NCI-H524 treated with DMSO at 0.1 percent for 48 hours (cell line): ENCODE results near the gene KIF15.
"Not testable (repeated sequence)": the region's sequence is repeated elsewhere in the genome, so short reads cannot be mapped to it uniquely, and the experiment has no call there.

Source experiments
- DNase-seq: peaks from one replicate; lab custom pipeline; 2025; lab: John Stamatoyannopoulos, UW

The KIF15 gene

DNA sequence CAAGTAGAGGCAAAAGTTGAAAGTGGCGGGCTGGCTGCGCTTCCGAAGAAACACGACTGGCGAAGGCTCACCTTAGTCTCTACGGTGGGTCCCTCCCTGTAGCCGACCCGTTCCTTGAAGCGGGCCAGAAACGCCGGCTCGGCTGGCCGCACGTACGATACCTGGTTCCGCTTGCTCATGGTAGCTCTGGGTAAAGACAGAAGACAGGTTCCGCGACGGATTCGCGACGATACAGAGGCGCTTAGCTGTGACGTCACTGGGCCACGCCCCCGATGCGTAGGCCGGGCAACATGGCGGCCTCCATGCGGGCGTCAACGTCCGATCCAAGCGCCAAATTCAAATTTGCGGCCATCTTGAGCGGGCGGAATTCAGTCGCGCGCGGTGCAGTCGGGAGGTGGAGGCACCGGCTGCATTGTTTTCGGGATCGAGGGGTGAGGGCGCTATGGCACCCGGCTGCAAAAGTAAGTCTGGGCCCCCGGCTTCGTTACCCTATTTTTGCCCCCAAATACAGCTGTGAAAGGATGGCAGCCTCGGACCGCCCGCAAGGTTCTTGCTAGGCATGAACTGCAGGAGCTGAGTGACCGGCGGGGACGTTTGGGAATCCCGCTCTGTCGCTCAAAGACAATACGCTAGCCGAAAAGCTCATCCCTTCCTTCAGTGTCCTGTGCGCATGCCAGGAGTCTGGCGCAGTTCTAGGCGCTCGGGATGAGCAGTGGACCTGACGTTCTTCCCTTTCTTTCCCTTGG, at the start of gene KIF15, which contains the start of gene KIAA1143:
KIF15 (plus strand) TSS at position 371 of the 746 bp plus-strand sequence; CDS start at position 443, 72 bp downstream.
KIAA1143 (minus strand) TSS at position 196 of the 746 bp plus-strand sequence; CDS start at position 179, 17 bp downstream.
- DNase-seq = peak; percentile 71

GRCh38 chr3:44712455-44713075, 49.0 kb upstream of the KIF15 start, which contains the start of gene ZNF502:
Gene ZNF502, plus strand, starts transcription at chr3:44712660. Its CDS starts 7,602 bp downstream, at chr3:44720262.
- DNase-seq = peak; percentile 1

DNA sequence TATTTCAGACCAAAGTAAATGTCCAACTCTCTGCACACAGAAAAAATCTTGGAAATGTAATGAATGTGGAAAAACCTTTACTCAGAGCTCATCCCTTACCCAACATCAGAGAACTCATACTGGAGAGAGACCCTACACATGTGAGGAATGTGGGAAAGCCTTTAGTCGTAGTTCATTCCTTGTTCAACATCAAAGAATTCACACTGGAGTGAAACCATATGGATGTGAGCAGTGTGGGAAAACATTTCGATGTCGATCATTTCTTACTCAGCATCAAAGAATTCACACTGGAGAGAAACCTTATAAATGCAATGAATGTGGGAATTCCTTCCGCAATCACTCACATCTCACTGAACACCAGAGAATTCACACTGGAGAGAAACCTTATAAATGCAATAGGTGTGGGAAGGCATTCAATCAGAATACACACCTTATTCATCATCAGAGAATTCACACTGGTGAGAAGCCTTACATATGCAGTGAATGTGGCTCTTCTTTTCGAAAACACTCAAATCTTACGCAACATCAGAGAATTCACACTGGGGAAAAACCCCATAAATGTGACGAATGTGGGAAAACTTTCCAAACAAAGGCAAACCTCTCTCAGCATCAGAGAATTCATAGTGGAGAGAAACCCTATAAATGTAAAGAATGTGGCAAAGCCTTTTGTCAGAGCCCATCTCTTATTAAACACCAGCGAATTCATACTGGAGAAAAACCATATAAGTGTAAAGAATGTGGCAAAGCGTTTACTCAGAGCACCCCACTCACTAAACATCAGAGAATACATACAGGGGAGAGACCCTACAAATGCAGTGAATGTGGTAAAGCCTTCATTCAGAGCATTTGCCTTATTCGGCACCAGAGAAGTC, 40.1 kb upstream of the KIF15 start:
- DNase-seq = no peak

- DNase-seq = no peak
Observed at GRCh38 chr3:44722103-44722401, 39.5 kb upstream of the KIF15 start.

- peak; percentile 56 for DNase-seq
Observed at GRCh38 chr3:44729384-44729910, 32.1 kb upstream of the KIF15 start, which contains the start of gene ZNF501. Gene ZNF501, plus strand, starts transcription at chr3:44729635. Its CDS starts 4,787 bp downstream, at chr3:44734422.

GRCh38 chr3:44734646-44735168, 26.9 kb upstream of the KIF15 start:
- no peak for DNase-seq

GRCh38 chr3:44761101-44761423, 532 bp upstream of the KIF15 start:
- no peak for DNase-seq

GRCh38 chr3:44762170-44762677, 630 bp downstream of the KIF15 start:
- no peak for DNase-seq

DNA sequence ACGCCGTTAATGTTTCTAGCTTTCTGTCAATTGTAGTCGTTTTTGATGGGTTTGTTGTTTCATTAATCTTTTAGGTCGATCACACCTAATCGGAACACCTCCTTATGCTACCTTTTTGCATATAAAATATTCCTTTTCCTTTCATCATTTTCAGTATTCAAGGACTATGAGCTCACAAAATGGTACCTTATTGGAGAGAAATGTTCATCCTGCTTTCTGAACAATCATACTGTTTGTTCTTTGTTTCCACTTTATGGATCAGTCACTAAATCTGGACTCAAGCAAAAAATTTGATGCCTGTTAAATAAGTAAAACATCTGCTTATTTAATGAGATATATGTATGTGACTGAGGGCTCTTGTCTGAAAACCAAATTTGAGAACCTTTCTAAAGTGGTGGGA, 1.1 kb downstream of the KIF15 start:
- no peak for DNase-seq

- DNase-seq = no peak
Observed at GRCh38 chr3:44764248-44764647, 2.7 kb downstream of the KIF15 start.

GRCh38 chr3:44771424-44772098, 10.0 kb downstream of the KIF15 start:
- DNase-seq = no peak

DNA sequence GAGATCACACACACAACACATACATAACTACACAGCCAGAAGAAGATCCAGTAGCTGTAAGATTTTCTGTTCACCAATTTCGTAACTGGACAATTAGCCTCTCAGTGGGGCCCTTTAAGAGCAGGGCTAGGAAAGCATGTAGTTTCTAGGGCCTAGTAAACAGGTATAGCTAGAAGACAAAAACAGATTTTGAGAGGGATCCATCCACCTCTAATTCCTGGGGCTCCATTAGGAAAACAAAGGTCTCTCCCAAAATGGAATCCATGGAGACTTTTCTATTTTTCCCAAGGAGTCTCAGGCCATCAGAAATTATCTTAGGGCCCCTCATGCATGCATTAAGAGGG, 10.5 kb downstream of the KIF15 start:
- no peak for DNase-seq

GRCh38 chr3:44782891-44783290, 21.3 kb downstream of the KIF15 start:
- DNase-seq = no peak

- no peak for DNase-seq
Observed at GRCh38 chr3:44795197-44795596, 33.6 kb downstream of the KIF15 start.

GRCh38 chr3:44802011-44802410, 40.4 kb downstream of the KIF15 start:
- DNase-seq = no peak

GRCh38 chr3:44803298-44803697, 41.7 kb downstream of the KIF15 start:
- DNase-seq = no peak

- no peak for DNase-seq
Observed at GRCh38 chr3:44805960-44806359, 44.4 kb downstream of the KIF15 start.

- DNase-seq = no peak
Observed at GRCh38 chr3:44814751-44815150, 53.2 kb downstream of the KIF15 start.

GRCh38 chr3:44816334-44816733, 54.7 kb downstream of the KIF15 start:
- DNase-seq = not testable (repeated sequence)

DNA sequence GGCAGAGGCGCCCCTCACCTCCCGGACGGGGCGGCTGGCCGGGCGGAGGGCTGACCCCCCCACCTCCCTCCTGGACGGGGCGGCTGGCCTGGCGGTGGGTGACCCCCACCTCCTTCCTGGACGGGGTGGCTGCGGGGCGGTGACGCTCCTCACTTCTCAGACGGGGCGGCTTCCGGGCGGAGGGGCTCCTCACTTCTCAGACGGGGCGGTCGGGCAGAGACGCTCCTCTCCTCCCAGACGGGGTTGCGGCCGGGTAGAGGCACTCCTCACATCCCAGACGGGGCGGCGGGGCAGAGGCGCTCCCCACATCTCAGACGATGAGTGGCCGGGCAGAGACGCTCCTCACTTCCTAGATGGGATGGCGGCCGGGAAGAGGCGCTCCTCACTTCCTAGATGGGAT, 59.6 kb downstream of the KIF15 start:
- DNase-seq = not testable (repeated sequence)

- DNase-seq = no peak
Observed at GRCh38 chr3:44825264-44825925, 63.8 kb downstream of the KIF15 start.
